ENCODE results near the gene CDH4. TPM values are rescaled to one million over a fixed set of nuclear protein-coding genes. Genes with fewer than 3 reads are reported as not detected.

Gene CDH4
- polyA plus RNA-seq, 3 donors: 6.9 to 8.7 (median 7.9) TPM

DNA sequence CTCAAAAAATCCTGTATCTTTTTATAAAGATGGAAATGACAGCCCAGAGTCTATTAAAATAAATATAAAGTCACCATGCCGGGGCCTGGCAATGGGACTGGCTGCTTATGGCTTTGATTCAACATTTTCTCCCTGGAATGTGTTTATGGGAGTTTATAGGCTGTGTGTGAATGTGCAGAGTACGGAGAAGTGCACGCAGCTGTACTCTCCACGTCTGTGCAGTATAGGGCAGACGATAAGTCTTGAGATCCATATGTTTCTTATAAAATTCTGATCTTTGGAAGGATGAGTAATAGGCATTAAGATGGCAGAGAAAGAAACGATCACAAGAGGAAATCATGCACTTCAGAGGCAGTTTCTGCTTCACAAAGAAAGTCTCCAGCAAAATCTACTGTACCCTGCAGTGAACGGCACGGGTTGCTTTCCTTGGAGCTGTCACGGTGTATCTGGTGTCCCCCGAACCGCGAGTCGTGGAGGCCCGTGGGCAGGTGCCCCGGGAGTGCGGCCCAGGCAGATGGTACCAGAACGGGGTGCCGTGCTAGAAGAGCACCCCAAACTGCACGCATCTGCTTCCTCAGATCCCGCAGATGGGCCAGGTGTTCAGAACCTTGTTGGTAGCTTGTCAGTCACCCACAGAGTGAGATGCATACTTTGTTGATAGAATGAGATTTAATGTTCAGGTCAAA is 431.1 kb downstream of the CDH4 start:
- DNase-seq (ENCODE audit: extremely low read depth in 1 of 11, low read depth in 9 of 11, low spot score in 4 of 11): no peak

GRCh38 chr20:61683721-61684120 is 431.7 kb downstream of the CDH4 start:
- DNase-seq (ENCODE audit: extremely low read depth in 1 of 11, low read depth in 9 of 11, low spot score in 4 of 11): no peak

DNA sequence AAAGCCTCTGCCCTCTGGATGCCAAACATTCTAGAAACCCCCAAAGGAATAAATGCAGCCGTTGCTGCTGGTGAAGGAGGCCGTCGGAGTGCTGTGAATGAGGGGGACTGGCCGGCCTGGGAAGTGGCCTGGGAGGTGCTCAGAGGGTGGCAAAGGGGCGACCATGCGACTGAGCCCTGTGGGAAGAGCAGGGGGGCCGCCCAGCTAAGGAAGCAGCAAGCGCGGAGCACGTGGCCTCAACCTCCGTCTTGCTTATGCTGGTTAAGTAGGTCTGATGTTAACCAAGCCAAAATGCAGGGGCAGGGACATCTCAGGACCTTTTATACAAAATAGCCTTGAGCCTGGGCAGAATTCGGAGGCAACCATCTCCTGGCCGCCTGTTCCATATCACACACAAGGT is 432.1 kb downstream of the CDH4 start:
- DNase-seq (ENCODE audit: extremely low read depth in 1 of 11, low read depth in 9 of 11, low spot score in 4 of 11): no peak

DNA sequence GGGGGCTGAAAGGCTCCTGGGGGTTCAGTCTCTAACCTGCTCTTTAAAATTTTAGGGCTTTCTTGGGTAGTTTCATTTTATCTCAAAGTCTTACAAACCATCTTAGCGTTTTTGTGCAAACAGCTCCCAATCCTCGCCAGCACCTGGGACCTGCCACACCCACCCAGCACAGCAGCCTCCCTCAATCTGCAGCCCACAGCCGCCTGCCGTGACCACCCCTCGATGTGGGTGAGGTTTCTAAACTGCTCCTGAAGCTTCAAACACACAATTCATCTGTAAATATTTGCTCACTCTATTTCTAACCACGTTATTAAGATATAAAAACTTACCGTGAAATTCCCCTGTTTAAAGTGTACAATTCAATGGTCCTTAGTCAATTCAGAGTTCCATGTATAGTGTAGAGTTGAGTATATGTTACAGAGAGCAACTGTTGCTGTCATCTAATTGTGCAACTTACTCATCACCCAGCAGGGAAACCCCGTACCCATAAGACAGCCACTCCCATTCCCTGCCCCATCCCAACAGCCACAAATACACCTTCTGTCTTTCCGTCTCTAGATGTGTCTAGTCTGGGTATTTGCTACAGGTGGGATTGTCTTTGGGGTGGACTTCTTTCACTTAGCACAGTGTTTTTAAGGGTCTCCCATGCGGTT is 432.6 kb downstream of the CDH4 start:
- DNase-seq (ENCODE audit: extremely low read depth in 1 of 11, low read depth in 9 of 11, low spot score in 4 of 11): no peak

- no peak for DNase-seq (ENCODE audit: extremely low read depth in 1 of 11, low read depth in 9 of 11, low spot score in 4 of 11)
These were observed 433.4 kb downstream of the CDH4 start for GRCh38 chr20:61685462-61685861.

DNA sequence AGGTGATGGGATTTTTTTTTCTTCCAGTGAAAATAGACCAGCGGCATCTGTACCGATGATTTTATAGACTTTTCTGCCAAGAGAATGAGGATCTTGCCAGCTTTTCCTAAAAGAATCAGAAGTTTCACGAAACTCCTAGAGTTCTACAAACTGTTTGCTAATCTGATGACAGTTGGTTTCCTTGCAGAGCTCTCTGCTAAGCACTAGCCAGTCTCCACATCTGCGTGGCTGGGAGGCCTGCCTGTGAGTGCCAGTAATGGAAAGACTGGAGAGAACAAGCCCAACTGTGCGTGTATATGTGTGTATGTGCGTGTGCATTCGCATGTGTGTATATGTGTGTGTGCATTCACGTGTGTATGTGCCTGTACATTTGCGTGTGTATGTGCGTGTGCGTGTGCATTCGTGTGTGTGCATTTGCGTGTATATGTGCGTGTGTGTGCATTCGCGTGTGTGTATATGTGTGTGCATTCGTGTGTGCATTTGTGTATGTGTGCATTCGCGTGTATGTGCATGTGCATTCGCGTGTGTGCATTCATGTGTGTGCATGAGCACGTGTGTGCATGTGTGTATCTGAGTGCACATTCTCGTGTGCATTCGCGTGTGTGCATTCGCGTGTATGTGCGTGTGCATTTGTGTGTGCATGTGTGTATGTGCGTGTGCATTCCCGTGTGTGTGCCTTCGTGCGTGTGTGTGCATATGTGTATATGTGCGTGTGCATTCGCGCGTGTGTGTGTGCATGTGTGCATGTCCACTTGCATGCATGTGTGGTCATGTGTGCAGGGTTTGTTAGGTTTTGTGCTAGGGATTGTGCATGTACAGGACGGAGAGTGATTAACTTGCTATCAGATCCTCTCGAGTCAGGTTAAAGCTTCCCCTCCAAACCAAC is 434.2 kb downstream of the CDH4 start:
- no peak for DNase-seq (ENCODE audit: extremely low read depth in 1 of 11, low read depth in 9 of 11, low spot score in 4 of 11)

DNA sequence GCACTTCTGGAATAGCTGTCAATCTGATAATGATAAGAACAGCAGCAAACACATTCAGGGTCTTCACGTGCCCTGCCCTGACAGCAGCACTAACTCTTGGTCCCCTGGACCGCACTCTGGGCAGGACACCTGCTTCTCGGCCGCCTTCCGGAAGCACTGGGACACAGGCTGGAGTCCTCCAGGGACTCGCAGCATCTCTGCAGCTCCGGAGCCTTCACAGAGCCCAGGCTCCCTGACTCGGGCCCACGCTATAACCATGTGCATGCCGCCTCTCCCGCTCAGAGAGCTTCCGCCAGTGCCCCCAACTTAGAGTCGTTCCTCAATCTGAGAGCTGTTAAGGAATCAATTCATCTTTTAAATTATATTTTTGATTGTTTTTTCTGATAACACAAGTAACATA is 436.4 kb downstream of the CDH4 start:
- no peak for DNase-seq (ENCODE audit: extremely low read depth in 1 of 11, low read depth in 9 of 11, low spot score in 4 of 11)

DNA sequence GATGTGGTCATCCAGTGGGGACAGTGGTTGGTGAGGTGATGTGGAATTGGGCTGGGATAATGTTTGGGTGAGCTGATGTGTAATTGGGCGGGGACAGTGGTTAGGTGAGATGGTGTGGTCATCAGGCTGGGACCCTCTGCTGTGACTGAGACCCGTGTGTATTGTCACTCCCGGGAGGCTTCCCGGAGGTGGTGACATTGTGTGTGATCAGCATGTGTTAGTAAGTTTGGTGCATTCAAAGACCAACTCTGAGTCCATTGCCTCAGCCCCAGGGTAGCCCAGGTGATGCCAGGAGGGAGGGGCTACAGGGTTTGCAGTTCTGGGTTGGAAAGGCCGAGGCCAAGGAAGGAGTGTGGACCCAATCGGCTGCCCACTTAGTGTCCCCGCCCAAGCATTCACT is 438.1 kb downstream of the CDH4 start:
- DNase-seq (ENCODE audit: extremely low read depth in 1 of 11, low read depth in 9 of 11, low spot score in 4 of 11): no peak

- DNase-seq (ENCODE audit: extremely low read depth in 1 of 11, low read depth in 9 of 11, low spot score in 4 of 11): no peak
These were observed 439.2 kb downstream of the CDH4 start for GRCh38 chr20:61690993-61691838.

DNA sequence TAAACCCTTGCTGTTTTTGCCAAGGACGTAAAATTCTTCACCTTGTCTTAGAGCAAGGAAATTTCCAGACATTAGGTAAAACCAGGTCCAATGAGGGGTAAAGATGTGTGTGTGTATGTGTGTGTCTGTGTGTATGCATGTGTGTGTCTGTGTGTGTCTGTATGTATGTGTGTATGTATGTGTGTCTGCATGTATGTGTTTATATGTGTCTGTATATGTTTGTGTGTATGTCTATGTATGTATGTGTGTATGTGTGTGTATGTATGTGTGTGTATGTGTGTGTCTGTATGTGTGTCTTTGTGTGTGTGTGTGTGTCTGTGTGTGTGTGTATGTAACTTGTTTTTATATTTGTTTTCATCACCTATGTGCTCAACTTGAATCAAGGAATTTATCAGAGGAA is 439.9 kb downstream of the CDH4 start:
- DNase-seq (ENCODE audit: extremely low read depth in 1 of 11, low read depth in 9 of 11, low spot score in 4 of 11): no peak

GRCh38 chr20:61692479-61692878 is 440.4 kb downstream of the CDH4 start:
- DNase-seq (ENCODE audit: extremely low read depth in 1 of 11, low read depth in 9 of 11, low spot score in 4 of 11): no peak

- DNase-seq (ENCODE audit: extremely low read depth in 1 of 11, low read depth in 9 of 11, low spot score in 4 of 11): no peak
These were observed 441.1 kb downstream of the CDH4 start for GRCh38 chr20:61693055-61693600.

DNA sequence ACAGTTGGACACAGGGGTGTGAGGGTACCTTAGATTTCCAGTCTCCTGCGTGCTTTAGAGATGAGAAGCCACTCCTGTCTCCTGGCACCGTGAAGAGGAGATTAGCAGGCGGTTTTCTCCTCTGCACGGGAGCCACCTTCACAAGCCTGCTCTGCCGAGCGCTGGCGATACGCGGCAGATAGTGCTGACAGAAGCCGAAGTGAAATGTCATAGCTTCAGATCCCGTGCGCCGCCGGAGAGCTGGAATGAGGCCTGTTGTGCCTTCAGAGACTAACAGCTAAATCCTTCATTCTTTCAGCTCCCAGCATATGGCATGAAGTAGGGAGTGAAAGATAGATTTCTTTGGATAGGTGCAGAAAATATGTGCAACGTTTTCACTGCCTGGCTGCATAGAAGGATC is 442.6 kb downstream of the CDH4 start:
- no peak for DNase-seq (ENCODE audit: extremely low read depth in 1 of 11, low read depth in 9 of 11, low spot score in 4 of 11)

DNA sequence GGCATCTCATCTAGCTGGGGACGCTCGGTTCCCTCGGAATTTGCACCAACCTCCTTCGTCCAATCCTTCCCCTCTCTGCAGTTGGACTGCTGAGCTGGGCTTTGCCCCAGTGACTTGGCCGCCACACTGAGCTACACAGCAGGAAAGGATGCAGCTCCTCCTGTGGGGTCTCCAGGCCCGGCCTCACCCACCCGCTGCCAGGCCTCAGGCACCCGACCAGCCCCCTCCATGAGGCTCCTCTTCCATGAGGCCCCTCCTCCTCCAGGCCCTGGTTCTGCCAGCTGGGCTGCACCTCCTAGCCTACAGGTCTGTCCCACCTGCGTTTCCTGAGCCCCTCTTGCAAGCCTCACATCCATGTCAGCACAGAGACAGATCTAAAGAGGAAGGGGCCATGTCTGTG is 443.7 kb downstream of the CDH4 start:
- DNase-seq (ENCODE audit: extremely low read depth in 1 of 11, low read depth in 9 of 11, low spot score in 4 of 11): no peak

GRCh38 chr20:61696181-61696735 is 444.2 kb downstream of the CDH4 start:
- no peak for DNase-seq (ENCODE audit: extremely low read depth in 1 of 11, low read depth in 9 of 11, low spot score in 4 of 11)

DNA sequence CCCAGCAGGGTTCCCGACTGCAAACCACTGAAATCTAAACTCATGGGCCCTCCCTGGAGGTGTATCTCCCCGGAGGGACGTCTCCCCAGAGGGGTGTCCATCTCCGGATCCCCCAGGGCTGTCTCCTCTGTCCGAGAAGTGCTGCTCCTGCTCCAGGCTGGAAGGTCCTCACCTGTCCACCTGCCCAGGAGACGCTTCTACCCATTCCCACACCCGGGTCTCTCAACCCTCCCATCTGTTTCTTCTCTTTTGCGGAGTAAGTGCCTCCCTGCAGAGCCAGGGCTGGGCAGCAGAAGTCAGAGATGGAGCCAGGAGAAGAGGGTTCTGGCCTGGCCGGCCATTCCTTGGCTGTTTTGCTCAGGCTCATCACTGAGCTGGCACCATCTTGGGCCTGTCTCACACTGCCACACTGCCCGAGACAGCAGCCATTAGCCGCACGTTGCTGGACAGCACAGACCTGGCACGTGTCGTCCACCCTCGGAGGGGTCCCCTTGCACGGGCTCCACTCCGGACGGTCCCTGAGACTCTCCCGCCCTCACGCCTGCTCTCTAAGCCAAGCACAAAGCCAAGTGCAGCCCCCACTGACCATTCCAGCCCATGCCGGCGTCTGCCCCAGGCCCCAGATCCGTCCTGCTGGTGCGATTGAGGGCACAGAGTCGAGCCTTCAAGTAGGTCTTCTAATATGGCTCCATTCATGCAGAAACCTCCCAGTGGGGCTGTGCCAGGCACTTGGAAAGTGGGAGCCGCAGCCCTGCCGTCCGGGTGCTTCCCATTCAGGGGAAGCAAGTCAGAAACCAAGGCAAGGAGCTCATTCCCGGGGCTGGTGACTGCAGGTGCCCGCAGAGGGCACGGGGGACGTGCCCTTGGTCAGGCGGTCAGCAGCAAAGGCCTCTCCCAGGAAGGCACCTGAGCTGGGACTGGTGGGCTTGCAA is 445.9 kb downstream of the CDH4 start:
- DNase-seq (ENCODE audit: extremely low read depth in 1 of 11, low read depth in 9 of 11, low spot score in 4 of 11): no peak

DNA sequence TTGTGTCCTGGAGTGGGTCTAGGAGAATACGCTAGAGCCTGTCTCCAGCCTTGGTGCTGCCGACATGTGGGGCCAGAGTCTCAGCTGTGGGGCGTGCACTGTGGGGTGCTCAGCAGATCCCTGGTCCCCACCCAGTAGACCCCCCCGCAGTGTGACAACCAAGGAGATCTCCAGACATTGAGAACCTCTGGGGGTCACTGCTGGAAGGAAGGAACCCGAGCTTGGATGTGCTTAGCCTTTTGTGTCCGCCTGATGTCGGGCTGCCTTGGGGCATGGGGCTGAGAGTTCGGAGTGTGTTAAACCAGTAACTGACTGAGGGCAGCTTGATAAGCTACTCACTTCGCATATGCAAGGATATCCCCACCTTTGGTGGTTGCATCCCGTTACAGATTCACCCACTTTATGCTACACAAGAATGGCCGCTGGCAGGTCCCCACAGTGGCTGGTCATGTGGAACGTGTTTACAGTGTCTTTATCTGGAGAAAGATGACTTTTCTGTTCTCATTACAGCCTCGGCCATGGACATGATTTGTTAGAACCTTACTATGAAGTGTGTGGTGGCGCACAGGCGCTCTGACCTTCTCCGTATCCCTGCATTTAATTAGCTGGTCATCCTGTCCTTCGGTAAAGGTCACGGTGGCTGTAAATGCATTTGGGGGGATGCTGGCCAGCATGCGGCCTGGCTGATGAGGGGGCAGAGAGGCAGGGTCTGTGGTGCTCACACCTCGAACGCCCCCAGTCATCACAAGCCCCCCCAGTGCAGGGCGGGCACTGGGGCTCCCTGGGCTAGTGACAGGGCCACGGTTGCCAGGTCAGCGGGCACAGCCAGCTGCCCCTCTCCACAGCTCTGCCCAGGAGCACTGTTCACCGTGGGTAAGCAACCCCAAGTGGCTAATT is 446.8 kb downstream of the CDH4 start:
- DNase-seq (ENCODE audit: extremely low read depth in 1 of 11, low read depth in 9 of 11, low spot score in 4 of 11): no peak

Data from renal cortex interstitium (tissue), 11 donors.